Hepatocyte (in vitro differentiated cells): Measurements from ENCODE around the gene ASPSCR1. TPM values are rescaled to one million over a fixed set of nuclear protein-coding genes. Genes with fewer than 3 reads are reported as not detected.
"Not testable (repeated sequence)": the region's sequence is repeated elsewhere in the genome, so short reads cannot be mapped to it uniquely, and the experiment has no call there.

ENCODE experiments used
- DNase-seq: peaks from one replicate; pipeline ENCODE4 v3.0.0-alpha.2; 2016; ENCODE audit warnings: low spot score
- H2AFZ ChIP-seq: fragments of 200-600 bp; sonication (generic); 2 replicates; pipeline ENCODE4 v1.6.0; 2016; ENCODE audit warnings: antibody characterized with exemption, mild to moderate bottlenecking
- H3K27ac ChIP-seq: fragments of 200-600 bp; sonication (generic); 2 replicates; pipeline ENCODE4 v1.5.1; 2016; ENCODE audit warnings: mild to moderate bottlenecking
- H3K27me3 ChIP-seq: fragments of 200-600 bp; sonication (generic); 2 replicates; pipeline ENCODE4 v1.6.1; 2016
- H3K36me3 ChIP-seq: fragments of 200-600 bp; sonication (generic); replicated peaks from 2 replicates; pipeline ENCODE4 v1.5.1; 2016; ENCODE audit warnings: low read depth; ENCODE audit not compliant: insufficient read depth
- H3K4me1 ChIP-seq: fragments of 200-600 bp; sonication (generic); 2 replicates; pipeline ENCODE4 v1.5.1; 2016; ENCODE audit warnings: mild to moderate bottlenecking, moderate library complexity; ENCODE audit not compliant: insufficient read depth
- H3K4me2 ChIP-seq: fragments of 200-600 bp; sonication (generic); 2 replicates; pipeline ENCODE4 v1.6.0; 2016
- H3K4me3 ChIP-seq: fragments of 200-600 bp; sonication (generic); 2 replicates; pipeline ENCODE4 v1.5.1; 2016; ENCODE audit warnings: mild to moderate bottlenecking
- H3K79me2 ChIP-seq: fragments of 200-600 bp; sonication (generic); 2 replicates; pipeline ENCODE4 v1.6.0; 2017; ENCODE audit warnings: mild to moderate bottlenecking
- H3K9me2 ChIP-seq: fragments of 200-600 bp; sonication (generic); replicated peaks from 2 replicates; pipeline ENCODE4 v1.6.0; 2017; ENCODE audit warnings: mild to moderate bottlenecking; ENCODE audit not compliant: insufficient read depth
- H3K9me3 ChIP-seq: fragments of 200-600 bp; sonication (generic); 2 replicates; pipeline ENCODE4 v1.5.1; 2016; ENCODE audit warnings: low read depth, mild to moderate bottlenecking
- H4K20me1 ChIP-seq: fragments of 200-600 bp; sonication (generic); 2 replicates; pipeline ENCODE4 v1.6.0; 2016; ENCODE audit warnings: mild to moderate bottlenecking; ENCODE audit not compliant: insufficient read depth, poor library complexity, severe bottlenecking
- EZH2 ChIP-seq: fragments of 200-600 bp; sonication (generic); IDR thresholded peaks from 2 replicates; pipeline ENCODE4 v1.6.1; 2016; ENCODE audit warnings: antibody characterized with exemption, mild to moderate bottlenecking, borderline replicate concordance
- EZH2phosphoT487 ChIP-seq: fragments of 200-600 bp; sonication (generic); IDR thresholded peaks from one replicate; pipeline ENCODE4 v1.6.1; 2018; ENCODE audit warnings: antibody characterized with exemption, mild to moderate bottlenecking, low read depth, moderate library complexity; ENCODE audit not compliant: unreplicated experiment, severe bottlenecking
- WGBS: methylation state at CpG from one replicate; pipeline ENCODE4 v1.1.6; 2016; ENCODE audit warnings: low lambda C conversion rate; ENCODE audit errors: missing lambda C conversion rate; 5-methylcytosine and 5-hydroxymethylcytosine counted together
- polyA plus RNA-seq: library from polyadenylated mRNA; unstranded; fragments of >200 nt; fragmentation: Nextera tagmentation; extraction: Ambion mirVana; gene quantifications from 2 replicates; pipeline ENCODE4 v1.2.1, GENCODE V29; 2016
- total RNA-seq: library from RNA; depleted of rRNA; stranded (reverse); fragments of >200 nt; gene quantifications from 2 replicates; pipeline ENCODE4 v1.2.3, GENCODE V29; 2014
- TF ChIP-seq, protein P1 (sequence below): fragments of 200-600 bp; sonication (generic); IDR thresholded peaks from 2 replicates; pipeline ENCODE4 v1.5.1; 2016; ENCODE audit warnings: antibody characterized with exemption, mild to moderate bottlenecking; ENCODE audit not compliant: poor library complexity

Gene ASPSCR1
- total and polyA plus RNA-seq, 2 experiments from 2014 or later, result 28.4 to 45.9 TPM

DNA sequence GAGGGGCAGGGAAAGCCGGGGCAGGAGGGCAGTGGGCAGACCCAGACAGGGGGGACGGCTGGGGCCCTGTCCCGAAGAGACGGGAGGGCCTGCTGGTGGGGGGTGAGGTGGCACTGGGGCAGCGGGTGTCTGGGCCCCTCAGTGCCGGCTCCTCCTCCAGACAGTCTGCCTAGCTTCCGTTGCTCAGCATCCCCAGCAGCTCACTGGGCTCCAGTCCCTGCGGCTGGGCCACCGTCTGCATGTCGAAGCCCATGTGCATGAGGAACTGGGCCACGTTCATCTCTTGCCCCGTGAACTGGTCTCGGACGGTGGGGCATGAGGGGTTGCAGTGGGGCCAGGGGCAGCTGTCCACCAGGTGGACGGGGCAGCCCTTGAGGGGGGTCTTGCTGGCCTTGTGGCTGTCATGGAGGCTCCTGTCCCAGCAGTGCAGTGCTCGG, 24.6 kb upstream of the ASPSCR1 start:
- H3K27ac ChIP-seq, result no peak overlapping the region
- no peaks in the 10 kb centered on the region for H4K20me1 ChIP-seq
- no peaks in the 10 kb centered on the region for H3K9me2 ChIP-seq
- no peak overlapping the region for H3K4me2 ChIP-seq
- DNase-seq, result no peak
- H3K36me3 ChIP-seq, result no peaks in the 10 kb centered on the region
- WGBS, result 89% methylated on average over 14 of the region's 16 CpGs
- no peaks in the 10 kb centered on the region for H3K79me2 ChIP-seq
- no peak overlapping the region for H2AFZ ChIP-seq
- TF ChIP-seq, protein P1, sequence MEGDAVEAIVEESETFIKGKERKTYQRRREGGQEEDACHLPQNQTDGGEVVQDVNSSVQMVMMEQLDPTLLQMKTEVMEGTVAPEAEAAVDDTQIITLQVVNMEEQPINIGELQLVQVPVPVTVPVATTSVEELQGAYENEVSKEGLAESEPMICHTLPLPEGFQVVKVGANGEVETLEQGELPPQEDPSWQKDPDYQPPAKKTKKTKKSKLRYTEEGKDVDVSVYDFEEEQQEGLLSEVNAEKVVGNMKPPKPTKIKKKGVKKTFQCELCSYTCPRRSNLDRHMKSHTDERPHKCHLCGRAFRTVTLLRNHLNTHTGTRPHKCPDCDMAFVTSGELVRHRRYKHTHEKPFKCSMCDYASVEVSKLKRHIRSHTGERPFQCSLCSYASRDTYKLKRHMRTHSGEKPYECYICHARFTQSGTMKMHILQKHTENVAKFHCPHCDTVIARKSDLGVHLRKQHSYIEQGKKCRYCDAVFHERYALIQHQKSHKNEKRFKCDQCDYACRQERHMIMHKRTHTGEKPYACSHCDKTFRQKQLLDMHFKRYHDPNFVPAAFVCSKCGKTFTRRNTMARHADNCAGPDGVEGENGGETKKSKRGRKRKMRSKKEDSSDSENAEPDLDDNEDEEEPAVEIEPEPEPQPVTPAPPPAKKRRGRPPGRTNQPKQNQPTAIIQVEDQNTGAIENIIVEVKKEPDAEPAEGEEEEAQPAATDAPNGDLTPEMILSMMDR, result no peak
- no peak for TF ChIP-seq EZH2
- H3K4me3 ChIP-seq, result no peak overlapping the region
- H3K4me1 ChIP-seq, result no peaks in the 10 kb centered on the region
- peaks cover 3% of the 10 kb centered on the region for H3K27me3 ChIP-seq
- no peaks in the 10 kb centered on the region for H3K9me3 ChIP-seq

DNA sequence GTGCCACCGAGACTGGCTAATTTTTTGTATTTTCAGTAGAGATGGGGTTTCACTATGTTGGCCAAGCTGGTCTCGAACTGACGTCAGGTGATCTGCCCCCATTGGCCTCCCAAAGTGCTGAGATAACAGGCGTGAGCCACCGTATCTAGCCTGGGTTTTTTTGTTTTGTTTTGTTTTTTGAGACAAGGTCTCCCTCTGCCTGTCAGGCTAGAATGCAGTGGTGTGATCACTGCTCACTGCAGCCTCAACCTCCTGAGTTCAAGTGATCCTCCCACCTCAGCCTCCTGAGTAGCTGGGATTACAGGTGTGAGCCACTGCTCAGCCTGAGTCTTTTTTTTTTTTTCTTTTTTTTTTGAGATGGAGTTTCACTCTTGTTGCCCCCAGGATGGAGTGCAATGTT, 24.0 kb upstream of the ASPSCR1 start:
- WGBS, result 78% methylated on average over 5 of the region's 5 CpGs
- not testable (repeated sequence) for H3K9me2 ChIP-seq, H3K4me2 ChIP-seq, H3K4me3 ChIP-seq, H3K36me3 ChIP-seq, H2AFZ ChIP-seq, DNase-seq, H3K9me3 ChIP-seq, H3K79me2 ChIP-seq, H3K27me3 ChIP-seq, H3K27ac ChIP-seq, H4K20me1 ChIP-seq, H3K4me1 ChIP-seq

DNA sequence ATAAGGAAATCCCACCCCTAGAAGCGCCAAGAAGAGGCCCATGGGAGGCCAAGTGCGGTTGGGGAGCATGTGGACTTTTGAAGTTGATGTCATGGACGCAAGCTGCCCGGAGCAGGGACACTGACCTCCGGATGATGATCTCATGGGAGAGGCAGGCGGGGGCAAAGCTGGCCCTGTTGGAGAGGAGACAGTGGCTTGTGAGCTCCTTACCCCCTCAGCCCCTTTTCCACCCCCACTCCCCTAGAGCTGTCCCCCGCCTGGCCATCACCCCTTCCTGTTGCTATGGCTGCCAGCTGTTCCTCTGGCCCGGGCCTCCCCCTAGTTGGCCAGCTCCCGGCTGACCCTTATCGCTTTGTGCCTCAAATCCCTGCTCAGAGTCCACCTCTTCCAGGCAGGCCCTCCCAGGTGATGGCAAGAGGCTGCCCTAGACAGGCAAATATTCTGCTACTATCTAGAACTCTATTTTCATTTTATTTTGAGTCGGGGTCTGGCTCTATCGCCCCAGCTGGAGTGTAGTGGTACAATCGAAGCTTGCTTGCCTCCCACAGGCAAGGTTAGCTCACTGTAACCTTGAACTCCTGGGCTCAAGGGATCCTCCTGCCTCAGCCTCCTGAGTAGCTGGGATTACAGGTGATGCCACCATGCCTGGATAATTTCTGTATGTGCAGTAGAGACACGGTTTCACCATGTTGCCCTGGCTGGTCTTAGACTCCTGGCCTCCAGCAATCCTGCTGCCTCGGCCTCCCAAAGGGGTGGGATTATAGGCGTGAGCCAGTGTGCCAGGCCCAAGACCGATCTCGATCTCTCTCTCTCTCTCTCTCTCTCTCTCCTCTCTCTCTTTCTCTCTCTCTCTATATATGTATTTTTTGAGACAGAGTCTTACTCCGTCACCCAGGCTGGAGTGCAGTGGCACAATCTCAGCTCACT, 23.0 kb upstream of the ASPSCR1 start:
- TF ChIP-seq, protein P1, result no peak
- TF ChIP-seq EZH2, result no peak
- Histone ChIP-seq H3K9me3 (no peaks in the 10 kb centered on the region), H3K4me3 (no peak overlapping the region), H2AFZ (no peak overlapping the region), H3K4me1 (peaks cover 2% of the 10 kb centered on the region), H3K79me2 (no peaks in the 10 kb centered on the region), H3K4me2 (no peak overlapping the region), H3K27ac (no peak overlapping the region), H3K36me3 (no peaks in the 10 kb centered on the region), H4K20me1 (no peaks in the 10 kb centered on the region), H3K27me3 (peaks cover 19% of the 10 kb centered on the region), H3K9me2 (no peaks in the 10 kb centered on the region)
- WGBS, result 86% methylated on average over 19 of the region's 19 CpGs
- DNase-seq, result no peak

DNA sequence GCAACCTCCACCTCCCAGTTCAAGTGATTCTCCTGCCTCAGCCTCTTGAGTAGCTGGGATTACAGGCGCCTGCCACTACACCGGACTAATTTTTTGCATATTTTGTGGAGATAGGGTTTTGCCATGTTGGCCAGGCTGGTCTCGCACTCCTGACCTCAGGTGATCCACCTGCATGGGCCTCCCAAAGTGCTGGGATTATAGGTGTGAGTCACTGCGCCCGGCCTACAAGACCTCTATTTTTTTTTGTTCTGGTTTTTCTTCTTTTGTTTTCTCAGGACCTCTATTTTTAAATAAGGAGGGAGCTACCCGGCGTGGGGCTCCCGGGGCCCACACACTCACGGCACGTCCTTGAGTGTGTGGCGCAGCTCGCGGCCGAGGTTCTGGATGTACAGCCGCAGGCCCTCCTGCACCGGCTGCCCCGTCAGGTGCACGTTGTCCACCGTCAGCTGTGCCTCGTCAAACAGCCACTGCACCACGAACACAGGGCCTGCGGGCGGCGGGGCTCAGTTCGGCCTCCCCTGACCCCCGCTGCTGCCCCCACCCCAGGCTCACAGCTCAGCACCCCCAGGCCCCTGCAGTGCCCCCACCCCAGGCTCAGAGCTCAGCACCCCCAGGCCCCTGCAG, 22.3 kb upstream of the ASPSCR1 start:
- DNase-seq, result no peak
- Histone ChIP-seq H3K4me2 (no peak overlapping the region), H3K27me3 (peaks cover 24% of the 10 kb centered on the region), H3K79me2 (no peaks in the 10 kb centered on the region), H2AFZ (no peak overlapping the region), H3K27ac (no peak overlapping the region), H3K4me3 (no peak overlapping the region), H3K4me1 (peaks cover 7% of the 10 kb centered on the region), H4K20me1 (no peaks in the 10 kb centered on the region), H3K36me3 (no peaks in the 10 kb centered on the region), H3K9me3 (no peaks in the 10 kb centered on the region), H3K9me2 (no peaks in the 10 kb centered on the region)
- WGBS, result 87% methylated on average over 17 of the region's 26 CpGs
- TF ChIP-seq, protein P1, result no peak
- TF ChIP-seq EZH2, result no peak
- no peak for TF ChIP-seq EZH2phosphoT487
